Right ventricle myocardium superior (tissue), 1 donor: ENCODE results near the gene MACF1. TPM values are rescaled to one million over a fixed set of nuclear protein-coding genes. Genes with fewer than 3 reads are reported as not detected.
A peak's percentile ranks its signal among the peaks of the same experiment; 100 is the strongest.
"Not testable (repeated sequence)": the region's sequence is repeated elsewhere in the genome, so short reads cannot be mapped to it uniquely, and the experiment has no call there.

Source experiments
- ATAC-seq: fragments of 200-7000 bp; cut with Tn5 transposase; one replicate; pipeline ENCODE4 v1.9.1; 2020; ENCODE audit warnings: mild to moderate bottlenecking; ENCODE audit not compliant: poor library complexity
- DNase-seq: peaks from one replicate; pipeline ENCODE4 v3.0.0-alpha.2; 2020
- intact Hi-C: fragments of 100-400 bp; cut with DNase I; formaldehyde crosslinking; loops from one replicate; pipeline ENCODE4 v1.11.2; 2022
- total RNA-seq: library from RNA; stranded (reverse); fragmentation: NEBNext Ultra II Directional; extraction: Animal tissue kit (Norgen Biotek cat#: 25700); gene quantifications from one replicate; pipeline ENCODE4 v1.2.1, GENCODE V29; 2021
- donor health status: DM: no; HTN: yes; CAD: no; lungs with severe emphysema.

Gene MACF1
- total RNA-seq, 1 donor from 2014 or later, result 200 TPM

DNA sequence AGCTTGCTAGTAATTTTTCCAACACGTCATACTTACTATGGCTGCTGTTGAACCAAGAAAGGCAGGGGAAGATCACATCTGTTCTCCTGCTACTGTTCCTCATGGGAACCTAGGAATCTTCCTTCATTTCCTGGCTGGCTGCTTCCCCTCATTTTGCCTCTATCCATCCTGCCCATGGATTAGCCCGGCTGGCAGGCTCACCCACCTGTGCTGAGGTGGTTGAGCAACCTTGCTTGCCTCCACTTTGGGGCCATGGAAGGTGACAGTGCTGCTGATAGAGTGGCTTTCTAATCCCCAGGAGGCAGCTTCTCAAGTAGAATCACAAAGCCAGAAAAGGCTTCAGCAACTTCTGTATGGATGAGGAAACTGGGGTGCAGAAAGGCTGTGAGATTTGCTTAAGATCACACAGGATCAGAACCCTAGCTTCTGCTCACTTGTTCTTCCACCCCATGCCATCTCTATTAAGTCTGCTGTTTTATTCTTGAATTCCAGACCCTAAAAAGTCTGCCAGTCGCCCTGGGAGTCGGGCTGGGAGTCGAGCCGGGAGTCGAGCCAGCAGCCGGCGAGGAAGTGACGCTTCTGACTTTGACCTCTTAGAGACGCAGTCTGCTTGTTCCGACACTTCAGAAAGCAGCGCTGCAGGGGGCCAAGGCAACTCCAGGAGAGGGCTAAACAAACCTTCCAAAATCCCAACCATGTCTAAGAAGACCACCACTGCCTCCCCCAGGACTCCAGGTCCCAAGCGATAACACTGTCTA, 280.7 kb downstream of the MACF1 start:
- peak; percentile 50 for DNase-seq
- peak; percentile 35 for ATAC-seq
- intact Hi-C loops, result no loop called here

DNA sequence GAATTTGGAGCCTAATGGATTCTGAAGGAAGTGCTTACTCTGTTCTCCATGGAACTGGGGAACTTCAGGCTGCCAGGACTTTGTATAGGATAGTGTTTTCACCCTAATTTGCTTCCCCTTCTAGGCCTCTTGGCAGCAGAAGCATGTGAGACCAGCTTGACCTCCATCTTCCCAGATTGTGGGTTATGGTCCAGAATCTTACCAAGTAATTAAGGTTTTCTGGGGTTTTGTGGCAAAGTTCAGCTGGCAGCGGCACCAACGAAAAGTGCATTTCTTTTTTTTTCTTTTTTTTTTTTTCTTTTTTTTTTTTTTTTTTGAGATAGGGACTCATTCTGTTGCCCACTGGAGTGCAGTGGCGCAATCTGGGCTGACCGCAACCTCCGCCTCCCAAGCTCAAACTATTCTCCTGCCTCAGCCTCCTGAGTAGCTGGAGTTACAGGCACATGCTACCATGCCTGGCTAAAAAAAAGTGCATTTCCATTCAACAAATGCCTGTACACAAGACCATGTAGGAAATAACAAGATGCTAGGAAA, 283.6 kb downstream of the MACF1 start:
- ATAC-seq (no peak), DNase-seq (no peak)
- intact Hi-C loops, result no loop called here

GRCh38 chr1:39488793-39489566, 284.5 kb downstream of the MACF1 start:
- intact Hi-C loops, result no loop called here
- ATAC-seq (no peak), DNase-seq (no peak)

GRCh38 chr1:39489567-39490239, 285.2 kb downstream of the MACF1 start:
- DNase-seq (no peak), ATAC-seq (no peak)
- intact Hi-C loops, result no loop called here

DNA sequence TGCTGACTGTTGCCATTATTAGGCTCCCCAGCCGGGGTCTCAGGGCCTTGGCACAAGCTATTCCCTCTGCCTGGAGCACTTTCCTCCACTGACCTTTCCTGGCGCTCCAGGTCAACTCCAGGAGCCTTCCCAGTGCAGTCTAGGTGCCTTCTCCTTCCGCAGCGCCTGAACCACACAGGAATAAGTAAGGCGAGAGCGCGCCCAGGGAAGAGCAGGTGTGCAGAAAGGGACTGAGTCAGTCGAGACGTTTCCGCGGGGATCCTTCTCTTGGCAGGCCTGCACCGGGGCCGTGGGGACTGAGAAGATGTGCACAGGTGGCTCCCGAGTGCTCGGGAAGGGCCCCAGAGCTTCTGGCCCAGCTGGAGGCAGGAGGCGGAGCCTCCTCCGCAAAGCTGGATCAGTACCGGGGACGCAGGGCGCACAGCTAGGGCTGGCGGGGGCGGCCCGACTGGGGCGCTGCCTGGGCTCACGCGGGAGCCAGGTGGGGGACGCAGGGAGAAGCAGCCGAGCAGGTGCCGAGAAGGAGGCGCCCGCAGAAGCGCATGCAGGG, 286.2 kb downstream of the MACF1 start:
- no peak for DNase-seq
- intact Hi-C loops, result no loop called here
- peak; percentile 6 for ATAC-seq

DNA sequence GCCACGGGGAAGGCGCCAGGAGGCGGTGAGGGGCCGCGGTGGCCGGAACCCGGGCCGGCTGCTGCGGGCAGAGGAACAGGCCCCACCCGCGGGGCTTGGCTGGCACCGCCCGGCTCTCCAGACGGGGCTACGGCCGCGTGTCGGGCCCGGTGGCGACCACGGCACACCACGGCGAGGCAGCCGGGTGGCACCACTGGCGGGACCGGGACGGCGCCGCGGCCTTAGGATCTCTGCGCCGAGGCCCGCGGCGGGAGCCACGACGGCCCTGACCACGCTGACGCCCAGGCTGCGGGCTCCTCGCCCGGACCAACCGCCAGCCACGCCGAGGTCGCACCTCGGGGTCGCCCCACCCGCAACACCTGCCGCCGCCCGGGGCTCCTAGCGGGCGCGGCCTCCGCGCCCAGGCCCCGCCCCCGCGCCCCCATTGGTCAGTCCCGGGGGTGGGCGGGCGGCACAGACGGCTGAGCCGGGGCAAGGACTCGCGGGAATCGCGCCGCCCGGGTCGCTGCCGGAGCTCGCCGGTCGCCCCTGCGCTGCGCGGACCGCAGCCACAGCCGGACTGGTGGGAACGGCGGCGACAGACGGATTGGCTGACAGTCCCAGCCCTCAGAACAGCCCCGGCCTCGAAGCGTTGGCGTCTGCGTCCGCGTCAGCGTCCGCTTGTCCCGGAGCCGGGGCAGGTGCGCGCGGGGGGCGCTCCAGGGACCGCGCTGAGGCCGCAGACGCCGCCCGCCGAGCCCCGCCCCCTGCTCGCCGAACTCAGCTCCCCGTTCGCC, 286.8 kb downstream of the MACF1 start, which contains the start of gene BMP8A:
Gene BMP8A, plus strand, starts transcription at position 491 of the 776 bp plus-strand sequence. CDS start 356 bp downstream, outside the sequence.
- DNase-seq, result peak; percentile 65
- intact Hi-C loops, result no loop called here
- peak; percentile 75 for ATAC-seq

DNA sequence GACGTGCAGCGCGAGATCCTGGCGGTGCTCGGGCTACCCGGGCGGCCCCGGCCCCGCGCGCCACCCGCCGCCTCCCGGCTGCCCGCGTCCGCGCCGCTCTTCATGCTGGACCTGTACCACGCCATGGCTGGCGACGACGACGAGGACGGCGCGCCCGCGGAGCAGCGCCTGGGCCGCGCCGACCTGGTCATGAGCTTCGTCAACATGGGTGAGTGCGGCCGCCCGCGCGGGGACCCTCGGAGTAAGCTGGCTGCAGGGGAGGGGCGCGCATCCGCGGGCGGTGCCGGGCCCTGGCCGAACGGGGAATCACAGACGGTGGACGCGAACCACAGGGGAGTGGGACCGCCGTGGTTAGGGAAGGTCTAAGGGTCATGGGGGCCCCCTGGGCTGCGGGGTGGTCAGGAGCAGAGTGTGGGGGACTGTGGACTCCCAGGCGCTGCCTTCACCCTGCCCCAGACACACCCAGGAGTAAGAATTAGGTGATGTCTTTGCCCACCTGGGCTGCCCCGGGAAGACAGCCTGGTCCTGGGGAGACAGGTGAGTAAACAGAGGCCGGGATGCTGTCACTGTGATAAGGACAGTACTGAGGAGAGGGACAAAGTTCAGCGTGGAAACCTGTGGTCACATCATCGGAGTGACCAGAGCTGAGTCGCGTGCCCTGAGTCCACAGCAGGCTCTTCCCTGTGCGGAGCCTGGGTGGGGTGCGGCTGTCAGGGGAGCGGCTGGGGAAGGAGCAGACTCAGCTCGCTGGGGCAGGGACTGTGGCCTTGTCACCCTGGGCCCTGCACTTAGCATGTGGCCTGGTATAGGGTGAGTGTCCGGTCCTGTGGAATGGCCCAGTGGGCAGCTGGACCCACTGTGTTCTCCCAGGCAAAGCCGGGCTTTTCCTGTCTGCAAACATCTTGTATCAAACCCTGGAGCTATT, 287.9 kb downstream of the MACF1 start:
- ATAC-seq, intact Hi-C loops, DNase-seq: not testable (repeated sequence)

DNA sequence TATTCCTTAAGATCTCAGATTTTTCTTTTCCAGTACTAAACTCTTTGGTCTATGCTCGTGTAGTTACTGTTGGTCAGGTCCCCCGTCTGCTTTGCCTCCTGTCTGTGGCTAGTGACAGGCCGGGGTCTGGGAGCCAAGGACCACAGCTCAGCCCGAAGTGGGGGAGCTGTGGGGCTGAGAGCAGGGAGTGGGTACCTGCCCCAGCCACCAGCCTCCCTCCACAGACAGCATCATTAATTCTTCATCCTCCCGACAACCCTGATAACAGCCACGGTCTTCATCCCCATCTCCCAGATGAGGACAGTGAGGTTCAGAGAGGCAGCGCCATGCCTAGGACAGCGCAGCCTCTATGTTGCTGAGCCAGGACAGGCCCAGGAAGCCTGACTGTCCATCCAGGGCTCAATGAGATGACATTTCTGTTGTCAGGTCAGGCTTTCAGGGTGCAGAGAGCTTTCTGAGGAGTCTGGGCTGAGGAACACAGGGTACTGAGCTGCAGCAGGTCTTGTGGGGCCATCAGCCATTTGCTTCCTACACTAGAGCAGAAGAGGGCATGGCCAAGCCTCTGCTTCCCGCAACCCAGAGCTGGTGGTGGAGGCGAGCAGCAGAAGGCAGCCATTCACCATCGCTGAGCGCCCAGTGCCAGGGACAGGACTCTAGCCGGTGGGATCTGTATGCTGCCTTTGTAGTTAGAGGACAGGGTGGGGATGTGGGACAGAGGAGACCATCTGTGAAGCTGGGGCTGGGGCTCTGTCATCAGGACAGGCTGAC, 288.7 kb downstream of the MACF1 start:
- DNase-seq, intact Hi-C loops, ATAC-seq: not testable (repeated sequence)

DNA sequence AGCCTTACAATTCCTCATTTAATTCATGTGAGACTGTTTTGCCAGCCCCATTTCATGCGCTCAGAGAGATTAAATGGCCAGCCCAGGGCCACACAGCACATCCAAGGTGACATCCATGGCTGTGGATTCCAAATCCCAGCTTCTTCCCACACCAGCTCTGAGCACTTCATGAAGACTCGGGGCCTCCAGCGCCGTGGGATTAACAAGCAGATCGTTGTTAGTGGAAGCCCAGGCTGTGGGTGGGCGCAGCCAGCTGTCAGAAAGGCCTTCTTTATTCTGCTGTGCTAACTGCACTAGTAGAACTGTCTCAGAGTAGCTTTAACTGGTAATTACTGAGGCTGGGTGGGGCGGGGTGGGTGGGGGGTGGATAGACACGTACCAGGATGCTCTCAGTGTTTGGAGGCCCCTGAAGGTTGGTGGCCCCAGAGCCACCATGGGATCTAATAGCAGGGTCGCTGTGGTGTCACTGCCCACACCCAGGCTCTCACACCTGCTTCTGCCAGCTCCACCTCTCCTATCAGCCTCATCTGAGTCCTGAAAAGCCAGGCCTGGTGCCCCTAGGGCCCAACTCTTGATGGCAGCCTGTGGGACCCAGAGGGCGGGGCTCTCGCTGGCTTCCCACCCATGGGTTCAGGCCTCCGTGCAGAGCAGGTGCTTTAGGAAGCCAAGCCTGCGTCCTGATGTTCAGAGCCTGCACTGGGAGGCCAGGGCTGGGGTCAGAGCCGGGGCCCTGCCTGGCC, 290.3 kb downstream of the MACF1 start:
- ATAC-seq, result no peak
- DNase-seq, result no peak
- intact Hi-C loops, result no loop called here

GRCh38 chr1:39496520-39496919, 292.0 kb downstream of the MACF1 start:
- intact Hi-C loops, ATAC-seq, DNase-seq: not testable (repeated sequence)

DNA sequence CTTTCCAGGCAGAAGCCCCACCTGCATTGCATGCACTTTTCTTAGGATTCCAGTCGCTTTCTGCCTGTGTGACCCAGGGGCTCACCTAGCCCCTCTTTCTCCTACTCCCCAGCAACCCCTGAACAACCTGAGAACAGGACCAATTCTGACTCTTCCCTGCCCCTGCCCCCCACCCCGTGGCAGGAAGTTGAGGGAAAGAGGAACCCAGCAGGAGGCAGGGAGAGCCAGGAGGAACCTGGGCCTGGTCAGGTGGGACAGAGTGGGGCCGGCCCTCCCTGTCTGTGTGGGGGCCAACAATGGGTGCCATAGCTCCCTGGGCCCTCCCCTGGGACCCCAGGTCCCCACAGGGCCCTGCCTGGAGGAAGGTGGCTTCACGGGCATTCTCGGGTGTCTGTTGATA, 293.1 kb downstream of the MACF1 start:
- no peak for ATAC-seq
- no peak for DNase-seq
- intact Hi-C loops, result no loop called here

GRCh38 chr1:39498096-39498710, 293.7 kb downstream of the MACF1 start:
- not testable (repeated sequence) for DNase-seq, ATAC-seq

GRCh38 chr1:39498821-39499220, 294.3 kb downstream of the MACF1 start:
- intact Hi-C loops, DNase-seq: not testable (repeated sequence)
- ATAC-seq, result peak; percentile 7

More at GRCh38 chr1:39498096-39498710, 293.7 kb downstream of the MACF1 start:
- intact Hi-C loops, result not testable (repeated sequence)

GRCh38 chr1:39499668-39500067, 295.2 kb downstream of the MACF1 start:
- ATAC-seq, result peak; percentile 89
- peak; percentile 59 for DNase-seq
- intact Hi-C loops, result no loop called here

- intact Hi-C loops, result no loop called here
- DNase-seq, result no peak
- no peak for ATAC-seq
These were observed 296.4 kb downstream of the MACF1 start for GRCh38 chr1:39500862-39501389.
